GOT3 (cell line): ENCODE results near the gene ARID4B.
"Not testable (repeated sequence)": the region's sequence is repeated elsewhere in the genome, so short reads cannot be mapped to it uniquely, and the experiment has no call there.

Experiments
- DNase-seq: peaks from one replicate; lab custom pipeline; 2025; ENCODE audit warnings: mixed read lengths; lab: John Stamatoyannopoulos, UW

Gene ARID4B

DNA sequence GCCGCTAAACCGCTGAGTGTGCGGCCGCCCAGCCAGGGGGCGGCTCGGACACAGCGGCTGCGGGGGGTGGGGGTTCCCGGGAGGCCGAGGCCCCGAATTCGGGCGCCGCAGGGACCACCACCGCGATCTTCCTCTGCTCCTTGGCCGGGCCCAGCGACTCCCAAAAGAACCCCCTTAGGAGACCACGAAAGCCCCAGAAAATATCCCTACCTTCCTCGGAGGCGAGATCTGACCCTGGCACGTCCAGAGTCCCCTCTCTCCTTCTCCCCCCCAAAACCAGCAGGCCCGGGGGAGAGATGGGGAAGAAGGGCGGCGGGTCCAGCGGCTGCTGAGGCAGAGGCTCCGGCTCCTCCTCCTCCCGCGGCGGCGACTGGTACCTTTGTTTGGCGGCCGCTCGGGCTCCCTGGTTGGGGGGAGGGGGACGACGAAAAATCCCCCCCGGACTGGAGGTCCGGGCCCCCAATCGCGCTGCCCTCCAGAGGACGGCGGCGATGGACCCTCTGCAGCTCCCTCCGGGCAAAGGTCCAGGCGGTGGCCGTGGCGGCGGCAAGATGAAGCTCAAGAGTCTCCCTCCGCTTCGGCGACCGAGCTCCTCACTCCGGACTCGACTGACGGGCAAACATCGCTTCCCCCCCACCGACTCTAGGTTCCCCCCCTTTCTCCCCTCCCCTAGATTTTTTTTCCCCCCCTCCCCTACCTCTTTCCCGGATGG lies at the start of gene ARID4B:
ARID4B (minus strand) TSS at position 621 of the 712 bp plus-strand sequence. CDS start 1,260 bp downstream, outside the sequence.
- no peak for DNase-seq

DNA sequence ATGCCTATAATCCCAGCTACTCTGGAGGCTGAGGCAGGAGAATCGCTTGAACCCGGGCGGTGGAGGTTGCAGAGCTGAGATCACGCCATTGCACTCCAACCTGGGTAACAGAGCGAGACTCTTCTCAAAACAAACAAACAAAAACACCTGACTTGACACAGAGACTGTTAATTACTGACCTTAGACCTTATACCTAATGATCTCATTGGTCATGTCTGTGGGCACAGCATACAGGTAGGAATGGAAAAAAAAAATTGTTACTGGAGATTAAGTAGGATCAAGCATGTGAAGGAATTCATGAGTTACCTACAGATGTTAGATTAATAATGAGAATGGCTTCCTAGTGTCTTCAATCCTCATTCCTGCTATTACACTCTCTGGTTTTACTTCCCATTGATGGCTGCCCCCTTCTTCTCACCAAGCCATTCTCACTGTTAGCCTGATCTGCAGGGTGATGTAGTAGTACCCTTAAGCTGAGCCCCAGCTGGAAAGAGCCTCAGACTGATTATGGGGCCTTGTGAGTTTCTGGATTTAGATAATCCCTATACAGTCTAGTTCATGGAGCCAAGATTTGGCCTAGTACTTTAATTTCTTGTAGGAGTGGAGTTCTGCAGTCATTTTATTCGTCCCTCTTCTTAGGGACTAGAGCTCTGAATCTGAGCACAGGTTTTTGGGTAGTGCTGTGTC lies 48.1 kb upstream of the ARID4B start:
- no peak for DNase-seq

GRCh38 chr1:235369802-235370201 lies 41.8 kb upstream of the ARID4B start:
- no peak for DNase-seq

- DNase-seq: no peak
Observed at GRCh38 chr1:235368428-235368827, 40.4 kb upstream of the ARID4B start.

- peak; percentile 90 for DNase-seq
Observed at GRCh38 chr1:235367000-235367908, 39.3 kb upstream of the ARID4B start, which contains the start of gene TBCE. TSS of gene TBCE (plus strand) at chr1:235367427. CDS start at chr1:235380050, 12,623 bp downstream.

GRCh38 chr1:235366286-235366685 lies 38.3 kb upstream of the ARID4B start:
- DNase-seq: no peak

DNA sequence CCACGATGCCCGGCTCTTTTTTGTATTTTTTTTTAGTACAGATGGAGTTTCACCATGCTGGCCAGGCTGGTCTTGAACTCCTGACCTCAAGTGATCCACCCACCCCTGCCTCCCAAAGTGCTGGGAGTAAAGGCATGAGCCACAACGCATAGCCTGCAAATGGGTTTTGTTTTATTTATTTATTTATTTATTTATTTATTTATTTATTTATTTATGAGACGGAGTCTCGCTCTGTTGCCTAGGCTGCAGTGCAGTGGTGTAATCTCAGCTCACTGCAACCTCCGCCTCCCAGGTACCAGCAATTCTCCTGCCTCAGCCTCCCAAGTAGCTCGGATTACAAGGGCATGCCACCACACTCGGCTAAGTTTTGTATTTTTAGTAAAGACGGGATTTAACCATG lies 36.2 kb upstream of the ARID4B start:
- DNase-seq: not testable (repeated sequence)

GRCh38 chr1:235358899-235359298 lies 30.9 kb upstream of the ARID4B start:
- no peak for DNase-seq

DNA sequence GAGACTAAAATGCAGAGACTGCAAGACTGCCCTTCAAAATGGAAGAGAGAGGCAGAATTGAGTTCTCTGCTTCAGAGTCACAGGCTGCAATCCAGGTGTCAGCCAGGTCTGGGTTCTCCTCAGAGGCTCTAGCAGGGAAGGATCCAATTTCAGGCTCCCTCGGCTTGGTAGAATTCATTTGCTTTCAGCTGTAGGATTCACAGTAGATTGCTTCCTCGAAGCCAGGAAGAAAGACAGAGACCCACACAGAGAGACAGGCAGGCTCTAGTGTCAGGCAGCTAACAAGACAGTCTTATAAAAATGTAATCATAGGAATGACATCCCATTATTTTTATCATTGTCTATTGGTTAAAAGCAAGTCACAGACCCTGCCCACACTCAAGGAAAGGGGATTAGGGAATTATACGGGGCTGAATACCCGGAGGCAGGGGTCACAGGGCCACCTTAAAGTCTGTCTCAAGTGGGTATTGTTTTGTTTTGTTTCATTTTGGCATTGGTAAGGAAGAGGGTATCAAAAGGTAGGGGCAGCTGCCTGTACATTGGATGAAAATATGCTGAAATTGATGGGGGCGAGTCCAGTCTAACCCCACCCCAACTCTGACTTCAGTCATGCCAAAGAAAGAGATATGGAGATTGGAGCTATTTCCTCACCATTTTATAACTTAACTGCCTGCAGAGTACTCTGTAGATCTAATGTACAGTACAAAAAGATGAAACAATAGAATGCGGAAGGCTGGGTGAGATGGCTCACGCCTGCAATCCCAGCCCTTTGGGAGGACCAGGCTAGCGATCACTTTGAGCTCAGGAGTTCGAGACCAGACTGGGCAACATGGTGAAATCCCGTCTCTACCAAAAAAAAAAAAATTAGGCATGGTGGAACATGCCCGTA lies 29.8 kb upstream of the ARID4B start:
- no peak for DNase-seq

DNA sequence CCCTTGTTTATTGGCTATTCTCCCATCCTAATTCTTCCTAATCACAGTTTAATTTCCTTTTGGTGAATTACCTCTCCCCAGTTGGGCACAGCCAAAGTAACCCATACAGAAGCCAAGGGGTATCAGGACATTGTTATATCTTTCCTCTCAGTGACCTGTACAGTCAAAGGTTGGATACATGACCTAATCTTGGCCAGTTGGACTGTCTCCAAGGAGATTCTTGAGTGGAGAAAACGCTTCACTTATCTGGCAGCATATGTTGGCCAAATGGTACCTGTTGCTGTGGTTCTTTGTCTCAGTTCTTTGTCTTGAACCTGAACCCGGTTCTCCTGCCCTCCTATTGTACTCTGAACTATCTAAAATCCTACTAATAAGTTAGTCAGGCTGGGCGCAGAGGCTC lies 23.9 kb upstream of the ARID4B start:
- DNase-seq: no peak

DNA sequence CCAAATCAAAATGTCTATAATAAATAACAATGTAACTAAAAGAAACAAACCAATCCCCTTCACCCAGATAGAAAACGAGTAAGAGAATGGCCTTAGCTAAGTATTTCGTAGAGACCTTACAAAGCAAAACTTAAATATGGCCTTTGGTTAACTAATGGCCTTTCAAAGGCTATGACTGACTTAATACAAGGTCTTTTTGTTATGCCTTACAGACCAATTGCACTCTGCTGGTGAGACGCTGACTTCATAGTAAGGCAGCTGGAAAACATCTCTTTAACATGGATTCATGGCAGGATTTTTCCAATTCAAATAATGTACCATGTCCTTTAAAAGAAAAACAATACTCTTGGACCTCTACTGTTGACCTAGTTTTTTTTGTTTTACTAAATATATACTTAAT lies 23.5 kb upstream of the ARID4B start:
- no peak for DNase-seq

- no peak for DNase-seq
Observed at GRCh38 chr1:235343726-235344125, 15.7 kb upstream of the ARID4B start.

- DNase-seq: no peak
Observed at GRCh38 chr1:235342471-235342870, 14.5 kb upstream of the ARID4B start.

DNA sequence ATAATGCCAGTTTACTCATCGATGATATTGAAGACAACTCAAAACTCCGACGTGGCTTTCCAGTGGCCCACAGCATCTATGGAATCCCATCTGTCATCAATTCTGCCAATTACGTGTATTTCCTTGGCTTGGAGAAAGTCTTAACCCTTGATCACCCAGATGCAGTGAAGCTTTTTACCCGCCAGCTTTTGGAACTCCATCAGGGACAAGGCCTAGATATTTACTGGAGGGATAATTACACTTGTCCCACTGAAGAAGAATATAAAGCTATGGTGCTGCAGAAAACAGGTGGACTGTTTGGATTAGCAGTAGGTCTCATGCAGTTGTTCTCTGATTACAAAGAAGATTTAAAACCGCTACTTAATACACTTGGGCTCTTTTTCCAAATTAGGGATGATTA lies 14.1 kb upstream of the ARID4B start:
- no peak for DNase-seq

- DNase-seq: no peak
Observed at GRCh38 chr1:235341334-235341733, 13.4 kb upstream of the ARID4B start.

DNA sequence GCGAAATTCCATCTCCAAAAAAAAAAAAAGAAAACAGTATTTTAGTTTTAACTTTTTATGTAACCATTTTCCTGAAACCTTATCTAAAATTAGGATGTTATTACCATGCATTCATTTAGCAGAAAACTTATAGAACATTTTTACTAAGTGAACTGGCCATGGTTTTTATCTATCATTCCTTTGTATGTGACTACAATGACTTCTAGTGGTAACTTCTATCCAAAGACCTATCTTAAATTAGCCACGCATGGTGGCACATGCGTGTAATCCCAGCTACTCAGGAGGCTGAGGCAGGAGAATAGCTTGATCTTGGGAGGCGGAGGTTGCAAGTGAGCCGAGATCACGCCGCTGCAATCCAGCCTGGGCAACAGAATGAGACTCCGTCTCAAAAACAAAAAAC lies 11.8 kb upstream of the ARID4B start:
- DNase-seq: no peak

DNA sequence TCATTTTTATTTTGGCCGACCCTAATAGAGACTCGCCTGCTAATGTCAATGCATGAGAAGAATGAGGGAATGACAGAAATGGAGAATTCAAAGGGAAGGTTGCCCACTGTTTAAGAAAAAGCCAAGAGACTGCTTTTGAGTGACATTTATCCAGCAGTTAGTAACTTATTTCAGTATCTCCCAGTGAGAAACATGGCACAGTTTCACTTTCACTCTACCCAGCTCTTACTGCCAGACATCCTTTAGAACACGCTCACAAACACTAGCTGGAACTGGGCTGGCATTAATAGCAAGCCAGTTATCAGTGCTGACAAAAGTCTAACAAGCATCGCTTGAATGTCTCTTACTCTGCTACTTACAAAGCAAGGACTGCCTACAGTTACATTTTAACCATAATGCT lies 8.9 kb upstream of the ARID4B start:
- no peak for DNase-seq

- DNase-seq: no peak
Observed at GRCh38 chr1:235331401-235331800, 3.4 kb upstream of the ARID4B start.

DNA sequence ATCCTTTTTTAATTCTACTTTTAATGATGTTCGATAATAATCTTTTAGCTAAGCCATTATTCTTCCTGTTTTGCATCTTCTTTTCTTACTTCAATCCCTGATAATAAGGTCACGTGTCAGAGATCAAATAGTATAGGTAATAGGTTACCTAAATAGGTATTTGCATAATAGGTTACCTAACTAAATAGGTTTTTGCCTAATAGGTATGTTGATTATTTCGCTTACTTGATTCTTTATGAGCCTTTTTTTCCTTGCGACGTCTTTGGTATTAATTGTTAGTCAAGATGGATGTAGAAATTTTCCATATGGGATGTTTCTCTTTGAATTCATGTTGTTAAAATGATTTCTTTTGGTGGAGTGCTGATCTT lies 2.9 kb upstream of the ARID4B start:
- DNase-seq: no peak

DNA sequence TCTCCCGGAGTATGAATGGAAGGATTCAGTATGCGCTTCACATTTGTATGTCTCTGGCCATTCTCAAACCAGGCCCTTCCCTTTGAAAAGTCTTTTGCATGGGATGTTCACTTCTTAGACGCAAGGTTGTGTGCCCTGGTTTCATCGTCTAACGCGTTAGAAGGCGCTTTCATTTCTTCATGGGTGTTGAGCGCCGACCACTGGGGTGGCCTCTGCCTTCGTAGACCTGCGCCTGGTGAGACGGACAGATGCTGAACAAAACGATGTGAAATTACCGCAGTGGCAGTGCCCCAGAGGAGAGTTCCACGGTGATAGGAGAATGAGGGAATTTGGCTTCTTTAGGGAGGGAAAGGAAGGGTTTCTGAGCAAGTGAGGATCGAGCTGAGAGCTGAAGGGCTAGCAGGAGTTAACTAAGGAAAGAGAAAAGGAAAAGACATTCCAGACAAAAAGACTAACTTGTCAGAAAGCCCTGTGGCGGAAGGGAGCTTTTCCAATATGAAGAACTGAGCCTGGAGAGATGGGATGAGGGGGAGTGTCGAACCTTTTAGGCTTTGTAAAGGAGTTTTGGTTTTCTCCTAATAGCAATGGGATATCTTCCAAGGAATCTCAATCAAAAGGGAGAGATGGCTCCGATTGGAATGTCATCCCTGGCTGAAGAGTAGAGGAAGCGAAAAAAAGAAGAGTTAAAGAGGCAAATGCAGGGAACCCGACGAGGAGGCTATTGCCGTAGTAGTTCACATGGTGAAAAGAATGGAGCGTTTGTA lies 1.3 kb upstream of the ARID4B start:
- no peak for DNase-seq
